LHCN-M2 (cell line): Measurements from ENCODE around the gene REG4. TPM values are rescaled to one million over a fixed set of nuclear protein-coding genes. Genes with fewer than 3 reads are reported as not detected.

ENCODE experiments used
- DNase-seq: peaks from one replicate; pipeline ENCODE4 v3.0.0-alpha.2; 2012; ENCODE audit warnings: low read depth
- total RNA-seq: library from RNA; depleted of rRNA; stranded (reverse); fragments of >200 nt; gene quantifications from 2 replicates; pipeline ENCODE4 v1.2.3, GENCODE V29; 2014

REG4 gene
- total RNA-seq, 1 experiment from 2014 or later, result not detected

DNA sequence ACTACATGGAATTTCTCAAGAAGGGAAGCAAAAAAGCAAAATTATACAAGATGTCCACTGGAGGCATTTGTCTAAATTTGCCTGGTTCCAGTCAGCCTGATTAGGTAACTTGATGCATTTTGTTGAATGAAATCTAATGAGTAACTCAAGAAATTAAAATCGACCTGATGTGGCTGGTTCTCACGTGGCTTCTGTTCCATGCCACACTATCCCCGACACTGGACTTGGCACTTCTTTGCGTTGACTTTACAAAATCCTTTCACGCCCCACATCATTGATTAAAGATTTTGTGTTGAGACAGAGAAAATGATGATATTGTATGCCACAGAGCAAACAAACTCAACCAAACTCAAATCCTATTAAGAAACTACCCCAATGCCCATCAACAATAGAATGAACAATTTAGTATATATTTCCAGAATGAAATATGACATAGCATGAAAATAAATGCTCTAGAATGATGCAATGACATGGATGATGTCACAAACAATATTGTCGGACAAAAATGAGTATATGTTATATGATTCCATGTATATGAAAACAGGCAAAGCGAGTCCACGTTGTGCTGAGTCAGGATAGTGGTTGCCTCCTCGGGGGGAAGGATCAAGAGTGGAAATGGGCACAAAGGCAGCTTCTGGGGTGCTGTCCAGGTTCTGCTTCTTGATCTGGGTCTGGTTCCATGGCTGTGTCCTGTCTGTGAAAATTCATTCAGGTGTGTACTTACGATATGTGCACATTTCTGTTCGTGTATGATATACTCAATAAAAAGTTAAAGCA lies 29.6 kb downstream of the REG4 start:
- DNase-seq, result no peak

DNA sequence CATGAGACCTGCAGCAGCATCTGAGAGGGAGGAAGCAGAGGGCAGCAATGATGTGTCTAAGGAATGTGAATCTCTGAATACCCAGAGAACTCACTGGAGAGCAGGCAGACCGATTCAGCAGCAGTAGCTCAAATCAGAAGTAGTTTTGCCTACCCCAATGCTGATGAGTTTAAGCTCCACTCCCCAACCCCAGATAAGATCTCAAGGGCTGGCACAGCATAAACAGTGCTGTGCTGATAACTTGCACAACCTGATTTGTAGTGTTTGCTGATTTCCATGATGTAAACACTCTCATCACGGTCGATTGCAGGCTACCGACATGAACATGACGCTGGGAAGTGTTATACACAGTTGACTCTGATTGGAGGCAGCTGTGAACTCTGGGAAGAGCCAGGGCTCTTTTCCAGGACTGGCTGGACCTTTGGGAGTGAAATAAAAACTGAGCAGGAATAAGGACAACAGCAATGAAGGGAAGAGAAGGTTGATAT lies 31.3 kb downstream of the REG4 start:
- no peak for DNase-seq

- no peak for DNase-seq
Observed at GRCh38 chr1:119778886-119779560, 32.2 kb downstream of the REG4 start.

DNA sequence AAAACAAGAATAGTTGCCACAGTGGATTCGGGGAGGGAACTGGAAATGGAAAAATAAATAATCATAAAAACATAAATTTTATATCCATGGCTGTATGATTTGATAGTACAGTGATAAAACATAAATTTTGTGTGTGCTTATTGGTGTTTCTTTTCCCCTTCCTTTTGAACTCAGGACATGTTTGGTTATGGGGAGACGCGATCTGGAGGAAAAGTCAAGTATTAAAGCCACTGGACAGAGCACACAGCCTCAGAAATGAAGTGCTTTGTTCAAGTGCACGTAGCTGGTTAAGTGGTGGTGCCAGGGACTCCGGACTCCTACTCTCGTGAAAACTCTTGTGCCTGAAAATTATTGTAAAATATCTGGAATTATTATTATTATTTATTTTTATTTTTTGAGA lies 32.9 kb downstream of the REG4 start:
- DNase-seq, result no peak

DNA sequence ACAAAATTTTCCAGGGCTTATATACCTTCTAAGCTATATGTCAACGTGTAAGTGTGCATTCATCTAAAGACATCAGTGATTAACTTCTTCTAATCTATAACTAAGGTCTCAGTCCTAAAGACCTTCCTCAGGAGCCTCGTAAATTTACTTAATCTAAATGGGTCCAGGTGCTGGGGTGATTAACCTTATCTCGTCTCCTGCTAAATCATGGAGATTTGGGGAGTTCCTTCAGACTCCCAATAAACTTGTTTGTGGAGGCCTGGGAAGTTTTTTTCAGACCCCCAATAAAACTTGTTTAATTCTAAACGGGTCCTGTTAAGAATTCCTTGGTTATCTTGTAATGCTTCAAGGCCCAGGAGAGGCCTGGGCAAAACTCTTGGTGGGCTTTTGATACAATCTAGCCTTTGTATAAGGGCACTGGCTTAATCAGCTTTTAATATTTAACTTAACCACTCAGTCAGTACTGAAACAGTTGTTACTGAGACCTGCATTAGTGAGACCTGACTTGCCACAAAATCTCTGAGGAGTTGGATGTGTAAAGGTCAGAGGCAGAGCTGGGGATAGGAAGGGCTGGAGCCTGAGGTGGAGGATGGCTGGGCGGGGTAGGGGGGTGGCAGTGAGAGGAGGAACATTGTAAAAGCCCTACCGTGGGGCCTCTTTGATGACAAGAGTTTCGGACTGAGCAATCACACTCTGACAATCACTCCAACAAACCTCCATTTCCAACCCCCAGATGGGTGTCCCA lies 36.3 kb downstream of the REG4 start:
- no peak for DNase-seq

DNA sequence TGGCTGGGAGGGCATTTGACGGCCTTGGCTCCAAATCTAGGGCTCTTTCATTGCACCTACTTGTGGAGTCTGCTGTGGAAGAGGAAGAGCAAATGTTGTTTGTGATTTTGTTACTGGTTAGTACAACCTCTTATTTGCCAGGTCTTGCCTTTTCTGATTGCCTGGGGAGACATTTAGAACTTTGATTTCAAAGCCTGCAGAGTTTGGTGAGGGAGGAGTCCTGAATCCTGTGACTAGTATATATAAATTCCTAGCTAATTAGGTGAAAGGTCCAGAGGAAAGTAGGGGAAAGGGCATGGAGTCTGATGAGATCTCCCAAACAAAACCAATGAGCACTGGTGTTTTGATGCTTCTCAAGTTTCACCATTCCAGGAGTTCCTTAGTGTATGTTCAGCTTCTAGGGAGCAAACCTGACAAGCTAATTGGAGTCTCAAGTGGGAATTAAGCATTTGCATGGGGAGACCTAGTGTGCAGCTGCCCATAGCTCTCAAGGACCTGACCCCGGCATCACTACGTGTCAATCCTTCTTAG lies 37.5 kb downstream of the REG4 start:
- DNase-seq, result peak; percentile 21

DNA sequence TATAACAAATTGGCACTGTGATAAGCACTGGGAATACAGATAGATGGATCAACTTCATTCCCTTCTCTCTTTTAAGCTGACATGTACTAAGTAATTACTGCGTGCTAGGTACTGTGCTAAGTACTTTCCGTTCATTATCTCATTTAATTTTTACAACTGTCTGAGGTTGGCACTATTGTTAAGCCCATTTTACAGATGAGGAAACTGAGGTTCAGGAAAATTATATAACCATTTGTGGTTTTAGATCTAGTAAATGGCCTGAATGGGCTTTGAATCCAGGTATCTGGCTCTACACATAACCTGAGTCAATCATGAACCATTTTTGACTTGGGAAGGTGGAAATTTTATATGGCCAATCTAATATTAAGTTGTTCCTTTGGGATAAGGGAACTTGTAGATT lies 39.0 kb downstream of the REG4 start:
- no peak for DNase-seq

DNA sequence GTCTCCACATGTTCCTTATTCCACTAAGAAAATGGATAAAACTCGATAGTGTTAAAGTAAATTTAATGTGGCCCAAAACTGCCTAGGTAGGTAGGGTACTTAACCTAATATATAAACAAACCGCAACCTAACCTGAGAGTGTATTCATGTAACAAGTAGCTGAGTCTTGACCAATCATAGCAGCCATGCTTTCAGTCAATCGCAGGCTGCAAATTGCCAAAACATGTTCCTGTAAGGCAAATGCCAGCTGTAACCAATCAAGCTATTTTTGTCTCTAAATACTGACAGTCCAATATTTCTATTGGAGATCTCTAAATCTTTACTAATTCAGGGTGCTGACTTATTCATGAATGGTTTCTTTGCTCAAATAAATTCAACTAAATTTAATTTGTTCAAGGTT lies 39.5 kb downstream of the REG4 start:
- DNase-seq, result no peak

- DNase-seq, result no peak
Observed at GRCh38 chr1:119771016-119771415, 40.2 kb downstream of the REG4 start.

GRCh38 chr1:119768778-119769177 lies 42.5 kb downstream of the REG4 start, which contains the start of gene HMGCS2:
HMGCS2 (minus strand) TSS chr1:119768905; CDS start chr1:119768844, 61 bp downstream.
- DNase-seq, result no peak

- DNase-seq, result no peak
Observed at GRCh38 chr1:119767486-119767885, 43.8 kb downstream of the REG4 start.

- DNase-seq, result no peak
Observed at GRCh38 chr1:119766374-119766794, 44.9 kb downstream of the REG4 start.

- no peak for DNase-seq
Observed at GRCh38 chr1:119764220-119764619, 47.0 kb downstream of the REG4 start.

DNA sequence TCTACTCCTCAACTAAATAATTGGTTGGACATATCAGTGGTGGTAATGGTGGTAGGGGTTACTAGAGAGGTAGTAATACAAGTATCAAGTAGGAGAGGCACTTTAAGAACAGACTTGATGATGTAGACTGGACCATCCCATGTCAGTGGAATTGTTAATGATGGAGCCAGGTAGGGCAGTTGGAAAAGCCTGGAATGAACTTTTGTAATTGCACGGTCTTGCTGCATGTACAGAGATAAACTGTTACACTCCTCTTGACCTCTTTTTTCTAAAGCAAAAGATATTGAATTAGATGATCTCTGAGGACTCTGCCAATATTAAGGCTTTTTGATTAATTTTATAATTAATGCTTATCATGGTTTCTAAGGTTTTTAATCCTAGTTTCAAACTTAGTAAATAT lies 48.3 kb downstream of the REG4 start:
- no peak for DNase-seq

DNA sequence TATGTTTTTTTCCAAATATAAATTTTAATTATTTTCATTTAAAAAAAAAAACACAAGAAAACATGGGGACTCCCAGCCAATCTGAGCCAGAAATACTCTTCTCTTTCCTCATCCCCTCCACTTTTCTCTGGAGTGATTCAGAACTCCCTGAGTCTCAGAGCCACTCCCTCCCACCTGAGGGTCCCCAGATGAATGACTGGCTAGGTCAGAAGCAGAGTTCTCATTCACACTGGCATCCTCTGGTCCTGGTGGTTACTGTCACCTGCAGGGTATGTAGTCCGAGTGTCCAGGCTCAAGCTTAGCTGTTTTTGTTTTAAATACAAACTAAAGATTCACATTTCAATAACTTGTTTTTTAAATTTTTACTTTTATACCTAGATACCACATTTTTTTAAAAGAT lies 48.9 kb downstream of the REG4 start:
- DNase-seq, result no peak

- DNase-seq, result no peak
Observed at GRCh38 chr1:119758584-119758983, 52.7 kb downstream of the REG4 start.

GRCh38 chr1:119752592-119752991 lies 58.7 kb downstream of the REG4 start:
- DNase-seq, result no peak

- DNase-seq, result no peak
Observed at GRCh38 chr1:119748040-119748439, 63.2 kb downstream of the REG4 start.

DNA sequence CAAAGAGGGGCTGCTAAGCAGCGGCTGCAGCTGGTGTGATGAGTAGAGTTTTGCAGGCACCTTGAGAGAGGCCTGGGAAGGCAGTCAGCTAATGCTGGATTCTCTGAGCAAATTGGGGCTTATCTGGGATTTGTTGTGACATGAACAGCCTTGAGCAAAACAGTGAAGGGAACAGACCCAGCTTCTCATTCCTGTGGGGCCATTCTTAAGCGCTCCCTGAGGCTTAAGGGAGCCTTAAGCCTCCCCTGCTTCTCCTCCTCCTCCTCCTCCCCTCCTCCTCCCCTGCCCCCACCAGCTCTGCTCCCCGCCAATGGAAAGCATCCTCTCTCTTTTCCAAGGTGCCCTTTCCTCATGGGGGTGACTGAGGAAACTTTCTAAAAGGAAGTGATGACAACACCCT lies 63.8 kb downstream of the REG4 start:
- DNase-seq, result no peak

DNA sequence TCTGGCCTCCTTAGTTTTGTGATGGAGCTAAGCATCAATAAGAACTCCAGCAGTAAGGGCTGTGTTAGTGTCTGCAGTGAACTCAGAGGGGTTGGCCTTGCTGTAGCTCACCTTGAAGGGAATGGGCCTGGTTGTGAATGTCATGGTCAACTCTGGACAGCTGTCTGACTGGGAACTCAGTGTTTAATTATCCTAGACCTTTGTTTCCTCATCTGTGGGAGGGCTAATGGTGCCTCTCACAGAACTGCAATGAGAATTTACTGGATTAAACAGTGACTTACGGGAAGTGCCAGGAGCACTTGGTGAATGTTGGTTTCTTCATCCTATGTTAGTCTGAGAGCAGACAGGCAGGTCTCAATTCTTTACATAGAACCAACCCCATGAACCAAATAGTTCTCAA lies 66.2 kb downstream of the REG4 start:
- no peak for DNase-seq

DNA sequence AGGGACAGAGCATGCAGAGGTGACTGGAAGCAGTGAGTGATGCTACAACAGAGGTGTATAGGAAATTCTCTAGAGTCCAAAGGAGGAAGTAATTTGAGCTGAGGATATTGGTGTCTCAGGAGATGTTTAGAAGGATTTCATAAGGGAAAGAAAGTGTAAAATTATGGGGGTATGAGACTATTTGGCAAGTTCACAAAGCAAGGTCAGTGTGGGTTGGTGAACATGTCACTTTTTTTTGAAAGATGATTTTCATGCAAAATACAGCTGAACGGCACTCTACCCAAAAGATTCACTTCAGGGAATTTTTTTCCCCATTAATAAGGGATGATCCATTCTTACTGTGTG lies 66.7 kb downstream of the REG4 start:
- DNase-seq, result no peak
